Activated naive CD8-positive, alpha-beta T cell treated with anti-CD3 and anti-CD28 coated beads, Interleukin-2, amount 10 ng/mL, durations not matched to agents 7 days and 5 days (primary cell): ENCODE results near the gene KCTD19. TPM values are rescaled to one million over a fixed set of nuclear protein-coding genes. Genes with fewer than 3 reads are reported as not detected.

Source experiments
- ATAC-seq: fragments of 150-1000 bp; cut with Tn5 transposase; one replicate; pipeline ENCODE4 v1.10.0; 2021; ENCODE audit warnings: low read depth, moderate library complexity
- POLR2A ChIA-PET: fragments of 350-600 bp; sonication (Branson Sonifier 250); formaldehyde crosslinking; loops from one replicate; lab custom pipeline; 2021; ENCODE audit warnings: antibody characterized with exemption; lab: Charles Lee
- DNase-seq: peaks from one replicate; pipeline ENCODE4 v3.0.0; 2021
- H3K27ac Mint-ChIP-seq: one replicate; pipeline ENCODE4 v1.8.0; 2022; ENCODE audit warnings: mild to moderate bottlenecking, mixed read lengths
- H3K27me3 Mint-ChIP-seq: one replicate; pipeline ENCODE4 v1.8.0; 2022; ENCODE audit warnings: mild to moderate bottlenecking, moderate library complexity, mixed read lengths
- H3K36me3 Mint-ChIP-seq: one replicate; pipeline ENCODE4 v1.8.0; 2021; ENCODE audit warnings: mild to moderate bottlenecking, mixed read lengths
- H3K4me1 Mint-ChIP-seq: one replicate; pipeline ENCODE4 v1.8.0; 2021; ENCODE audit warnings: mixed read lengths
- H3K4me3 Mint-ChIP-seq: one replicate; pipeline ENCODE4 v1.8.0; 2022; ENCODE audit warnings: mild to moderate bottlenecking, moderate library complexity, mixed read lengths
- H3K9me3 Mint-ChIP-seq: one replicate; pipeline ENCODE4 v1.8.0; 2021; ENCODE audit warnings: mixed read lengths
- total RNA-seq, 2 experiments: library from RNA; stranded (reverse); gene quantifications; one replicate each; pipeline ENCODE4 v1.2.3, GENCODE V29; 2021

KCTD19 gene
- total RNA-seq, 2 experiments from 2014 or later: 1.2 to 1.6 TPM

DNA sequence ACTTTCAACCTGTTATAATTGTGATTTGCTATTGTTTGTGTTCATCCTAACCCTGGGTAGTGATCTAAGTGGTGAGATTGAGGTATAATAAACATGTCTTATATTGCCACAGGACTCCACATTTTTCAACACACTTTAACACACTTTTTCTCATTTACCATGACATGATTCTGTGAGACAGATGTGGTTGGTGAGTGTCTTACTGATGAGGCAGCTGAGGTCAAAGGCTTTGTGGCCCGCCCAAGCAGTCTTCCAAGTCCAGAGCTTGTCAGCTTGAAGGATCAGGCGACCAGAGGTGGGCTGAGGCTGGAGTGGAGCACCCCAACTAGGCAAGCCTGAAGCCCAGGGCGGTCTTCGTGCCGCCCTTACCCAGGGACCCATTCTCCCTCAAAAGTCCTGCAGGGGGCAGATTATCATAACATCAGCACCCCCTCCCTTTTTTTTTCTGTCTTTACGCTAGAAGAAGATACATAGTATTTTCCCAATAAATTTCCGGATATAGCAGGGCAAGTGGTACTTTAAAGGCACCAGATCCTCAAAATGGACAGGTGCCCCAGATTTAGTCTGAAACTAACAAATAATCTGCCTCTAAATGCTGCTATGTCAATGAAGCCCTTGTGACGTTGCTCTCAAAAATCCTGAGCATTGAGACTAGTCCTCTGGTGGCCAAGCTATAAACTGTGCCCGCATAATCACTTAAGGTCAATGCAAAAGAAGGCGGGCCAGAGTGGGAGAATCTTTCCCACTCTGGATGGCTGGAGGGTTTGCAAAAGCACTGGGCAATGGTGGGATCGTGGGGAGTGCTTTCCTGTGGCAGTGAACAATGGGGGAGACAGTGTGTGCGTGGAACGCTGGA lies 21.1 kb downstream of the KCTD19 start:
- Mint-ChIP-seq H3K27me3 (peaks cover 4% of the 10 kb centered on the region), H3K4me1 (peaks cover 6% of the 10 kb centered on the region), H3K36me3 (no peaks in the 10 kb centered on the region), H3K9me3 (no peaks in the 10 kb centered on the region), H3K4me3 (no peak overlapping the region), H3K27ac (no peak overlapping the region)
- POLR2A ChIA-PET: no interaction called here
- DNase-seq (no peak), ATAC-seq (no peak)

DNA sequence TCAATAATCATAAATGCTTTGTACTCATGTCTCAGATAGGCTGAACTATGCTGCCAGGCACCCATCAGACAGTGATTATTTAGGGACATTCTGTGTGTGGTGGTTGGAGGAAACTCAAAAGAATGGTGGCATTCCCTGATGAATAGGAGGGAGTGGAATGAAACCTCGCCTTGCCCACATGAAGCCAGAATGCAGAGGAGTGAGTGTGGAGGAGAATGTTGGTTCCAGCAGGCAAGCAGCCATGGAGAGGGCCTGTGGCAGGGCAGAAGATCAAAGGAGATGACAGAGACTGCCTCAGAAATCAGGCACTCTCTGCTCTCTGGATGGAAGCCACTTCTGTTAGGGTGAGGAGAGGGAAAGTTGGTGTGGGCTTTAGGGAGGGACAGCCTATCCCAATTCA lies 22.5 kb downstream of the KCTD19 start:
- H3K36me3 Mint-ChIP-seq: no peaks in the 10 kb centered on the region
- H3K9me3 Mint-ChIP-seq: no peaks in the 10 kb centered on the region
- POLR2A ChIA-PET: no interaction called here
- DNase-seq (no peak), ATAC-seq (no peak)
- H3K27ac Mint-ChIP-seq: no peak overlapping the region
- H3K4me1 Mint-ChIP-seq: peaks cover 6% of the 10 kb centered on the region
- H3K27me3 Mint-ChIP-seq: peaks cover 4% of the 10 kb centered on the region
- H3K4me3 Mint-ChIP-seq: no peak overlapping the region

DNA sequence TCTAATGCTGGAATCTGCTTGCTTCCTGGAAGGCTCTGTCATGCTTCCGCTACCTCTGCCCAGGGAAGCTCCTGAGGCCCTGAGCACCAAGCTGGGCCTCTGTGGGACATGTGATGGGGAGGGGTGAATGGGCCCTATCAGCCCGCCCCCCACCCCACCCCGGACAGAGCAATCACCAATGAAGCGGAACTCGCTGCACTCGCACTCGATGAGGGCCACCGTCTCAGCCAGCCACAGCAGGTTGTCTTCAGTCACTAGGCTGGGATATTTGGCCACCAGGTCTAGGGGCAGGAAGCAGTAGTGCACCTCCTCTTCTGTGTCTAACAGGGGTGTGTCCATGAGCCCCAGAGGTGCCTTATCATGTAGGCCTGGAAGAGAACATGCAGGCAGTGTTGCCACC lies 23.6 kb downstream of the KCTD19 start:
- H3K4me1 Mint-ChIP-seq: peaks cover under 1% of the 10 kb centered on the region
- H3K36me3 Mint-ChIP-seq: no peaks in the 10 kb centered on the region
- H3K4me3 Mint-ChIP-seq: no peak overlapping the region
- H3K9me3 Mint-ChIP-seq: no peaks in the 10 kb centered on the region
- POLR2A ChIA-PET: interaction anchor here (0.5 kb wide), 1 partner anchor 63 kb away, joined by 3 read pairs; no protein-coding TSS in a partner anchor
- peaks cover 6% of the 10 kb centered on the region for H3K27me3 Mint-ChIP-seq
- ATAC-seq (no peak), DNase-seq (no peak)
- H3K27ac Mint-ChIP-seq: no peak overlapping the region

DNA sequence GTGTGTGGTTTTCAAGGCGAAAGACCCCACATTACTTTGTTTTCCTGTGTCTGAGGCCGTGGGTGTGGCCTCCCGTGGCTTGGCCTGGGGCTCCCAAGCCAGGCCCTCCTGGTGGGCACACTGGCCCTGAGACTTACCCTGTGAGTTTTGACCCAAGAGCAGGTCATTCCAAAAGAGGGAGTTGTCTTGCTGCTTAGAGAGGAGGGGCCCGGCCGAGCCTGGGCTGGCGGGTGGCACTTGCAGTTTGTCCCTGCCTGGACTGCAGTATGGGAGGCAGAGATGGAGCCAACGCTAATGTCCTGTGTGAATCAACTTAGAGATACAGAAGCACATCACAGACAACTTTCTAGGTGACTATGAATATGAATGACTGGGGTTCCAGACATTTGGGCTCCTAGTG lies 24.5 kb downstream of the KCTD19 start:
- Mint-ChIP-seq H3K4me1 (no peaks in the 10 kb centered on the region), H3K27me3 (peaks cover 6% of the 10 kb centered on the region), H3K4me3 (no peak overlapping the region), H3K36me3 (no peaks in the 10 kb centered on the region), H3K27ac (no peak overlapping the region), H3K9me3 (no peaks in the 10 kb centered on the region)
- ATAC-seq: no peak
- POLR2A ChIA-PET: no interaction called here
- no peak for DNase-seq

DNA sequence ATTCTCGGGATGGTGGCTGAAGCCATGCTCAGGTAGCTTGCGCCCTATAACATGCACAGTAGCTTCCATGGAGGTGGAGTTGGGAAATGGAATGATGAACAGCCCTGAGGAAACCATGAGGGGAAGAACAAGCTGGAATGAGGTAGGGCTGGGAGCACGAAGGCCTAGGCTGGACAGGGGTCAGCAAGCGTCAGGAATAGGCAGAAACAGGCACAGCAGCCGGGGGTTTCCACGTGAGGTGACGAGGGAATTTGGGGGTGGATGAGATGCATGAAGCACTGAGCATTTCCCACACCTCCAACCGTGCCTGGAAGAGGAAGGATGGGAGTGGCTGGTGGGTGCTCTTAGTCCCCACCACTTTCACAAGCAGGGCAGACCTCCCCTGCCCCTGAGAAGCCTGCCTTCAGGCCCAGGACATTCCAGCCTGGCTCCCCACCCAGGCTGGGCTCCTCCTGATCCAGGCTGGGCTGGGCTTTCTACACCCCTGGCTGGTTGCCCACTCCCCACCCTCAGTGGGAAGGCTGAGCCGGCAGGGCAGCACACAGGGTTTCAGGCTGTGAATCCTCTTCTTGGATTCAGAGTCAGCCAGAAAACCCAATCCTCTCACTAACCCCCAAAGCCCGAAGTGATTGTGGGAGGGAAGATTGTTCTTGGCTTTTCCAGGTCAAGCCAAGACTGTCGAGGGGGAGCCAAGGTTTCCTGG lies 25.3 kb downstream of the KCTD19 start:
- no peak overlapping the region for H3K27ac Mint-ChIP-seq
- DNase-seq: no peak
- H3K4me3 Mint-ChIP-seq: no peak overlapping the region

DNA sequence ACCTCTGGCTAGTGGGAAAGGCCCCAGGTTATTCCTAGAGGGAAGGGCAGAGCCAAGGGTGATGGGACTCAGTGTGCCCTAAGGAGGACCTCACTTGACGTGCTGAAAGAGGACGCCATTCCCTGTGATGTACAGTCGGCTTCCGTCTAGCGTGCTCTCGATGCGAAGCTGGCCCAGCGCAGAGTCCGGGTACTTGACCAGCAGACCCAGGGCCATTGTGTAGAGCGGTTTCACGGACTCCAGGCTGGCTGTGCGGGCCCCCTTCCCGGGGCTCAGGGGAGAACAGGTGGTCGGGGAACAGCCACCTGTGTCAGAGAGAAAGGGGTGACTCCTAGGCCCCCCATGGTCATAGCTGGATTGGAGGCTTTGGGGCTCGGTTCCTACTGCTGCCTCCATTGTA lies 27.3 kb downstream of the KCTD19 start:
- no peaks in the 10 kb centered on the region for H3K9me3 Mint-ChIP-seq
- no peak overlapping the region for H3K4me3 Mint-ChIP-seq
- ATAC-seq (no peak), DNase-seq (no peak)
- H3K36me3 Mint-ChIP-seq: no peaks in the 10 kb centered on the region
- peaks cover 3% of the 10 kb centered on the region for H3K4me1 Mint-ChIP-seq
- POLR2A ChIA-PET: interaction anchor here (0.6 kb wide), 1 partner anchor 39 kb away, joined by 6 read pairs; no protein-coding TSS in a partner anchor
- peaks cover 2% of the 10 kb centered on the region for H3K27me3 Mint-ChIP-seq
- H3K27ac Mint-ChIP-seq: no peak overlapping the region

More for the DNA sequence above, 25.3 kb downstream of the KCTD19 start:
- Mint-ChIP-seq H3K9me3 (no peaks in the 10 kb centered on the region), H3K4me1 (peaks cover 2% of the 10 kb centered on the region), H3K36me3 (no peaks in the 10 kb centered on the region), H3K27me3 (peaks cover 6% of the 10 kb centered on the region)
- POLR2A ChIA-PET: no interaction called here
- no peak for ATAC-seq

DNA sequence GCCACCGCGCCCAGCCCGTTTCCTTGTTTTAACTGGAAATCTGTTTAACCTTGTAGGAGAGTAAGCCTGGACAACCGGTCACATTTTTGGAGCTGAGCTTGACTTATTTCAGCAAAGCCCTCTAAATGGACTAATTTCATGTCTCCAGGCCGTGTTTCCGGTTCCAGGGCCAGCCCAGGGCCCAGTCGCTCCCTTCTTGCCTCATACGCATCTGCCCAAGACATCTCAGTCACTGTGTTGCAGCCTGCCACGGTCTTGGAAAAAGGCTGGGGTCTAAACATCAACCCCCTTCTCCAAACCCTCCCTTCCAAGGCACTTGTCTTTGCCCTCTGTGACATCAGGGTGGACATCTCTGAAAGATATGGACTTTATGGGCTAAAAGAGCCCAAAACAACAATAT lies 28.3 kb downstream of the KCTD19 start:
- Mint-ChIP-seq H3K9me3 (no peaks in the 10 kb centered on the region), H3K27me3 (peaks cover 2% of the 10 kb centered on the region), H3K4me3 (no peak overlapping the region), H3K36me3 (no peaks in the 10 kb centered on the region), H3K27ac (no peak overlapping the region), H3K4me1 (peaks cover 3% of the 10 kb centered on the region)
- POLR2A ChIA-PET: interaction anchor here (0.8 kb wide), 1 partner anchor 12 kb away, joined by 3 read pairs; no protein-coding TSS in a partner anchor
- DNase-seq: no peak
- no peak for ATAC-seq

DNA sequence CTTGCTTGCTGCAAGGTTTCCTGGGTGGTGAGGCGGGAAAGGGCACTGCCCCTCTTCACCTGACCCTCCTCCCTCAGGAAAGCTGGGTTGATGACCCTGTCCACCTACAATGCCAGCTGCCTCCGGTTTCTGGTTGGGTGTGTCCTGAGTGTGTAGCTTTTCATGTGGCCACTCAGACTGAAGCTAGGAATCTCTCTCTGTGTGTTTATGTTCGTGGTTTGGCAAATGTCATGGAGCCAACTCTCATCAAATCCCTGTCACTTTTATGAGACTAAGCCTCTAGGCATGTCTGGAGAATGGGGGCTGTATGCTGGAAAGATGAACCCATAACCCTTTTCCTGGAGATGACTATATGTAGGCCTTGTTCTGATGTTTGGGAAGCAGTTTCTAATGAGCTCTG lies 30.1 kb downstream of the KCTD19 start:
- peaks cover 4% of the 10 kb centered on the region for H3K27me3 Mint-ChIP-seq
- DNase-seq: no peak
- H3K4me1 Mint-ChIP-seq: peaks cover 3% of the 10 kb centered on the region
- no peak overlapping the region for H3K4me3 Mint-ChIP-seq
- H3K9me3 Mint-ChIP-seq: no peaks in the 10 kb centered on the region
- no peaks in the 10 kb centered on the region for H3K36me3 Mint-ChIP-seq
- no peak overlapping the region for H3K27ac Mint-ChIP-seq
- no peak for ATAC-seq
- POLR2A ChIA-PET: no interaction called here

DNA sequence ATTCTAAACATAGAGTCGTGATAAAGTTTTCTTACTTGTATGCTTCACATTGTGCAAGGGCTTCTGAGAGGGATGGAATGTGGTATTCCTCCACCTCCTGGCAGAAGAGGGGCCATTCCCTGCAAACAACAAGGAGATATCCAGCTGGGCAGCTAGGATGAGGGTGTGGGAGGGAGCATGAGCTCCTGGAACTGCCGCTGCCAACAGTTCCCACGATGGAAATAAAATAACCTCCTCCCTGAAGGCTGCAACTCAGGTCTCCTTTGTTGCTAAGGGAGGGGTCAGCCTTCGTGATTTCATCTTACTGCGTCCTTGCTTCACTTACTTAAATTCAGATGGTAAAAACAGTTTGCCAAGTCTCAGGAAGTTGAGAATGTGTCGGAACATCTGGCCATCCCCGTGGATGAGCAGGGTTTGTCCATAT lies 31.6 kb downstream of the KCTD19 start:
- H3K4me3 Mint-ChIP-seq: no peak overlapping the region
- H3K4me1 Mint-ChIP-seq: peaks cover 6% of the 10 kb centered on the region
- H3K27me3 Mint-ChIP-seq: peaks cover 4% of the 10 kb centered on the region
- no peak for DNase-seq
- POLR2A ChIA-PET: no interaction called here
- no peak overlapping the region for H3K27ac Mint-ChIP-seq
- no peaks in the 10 kb centered on the region for H3K9me3 Mint-ChIP-seq
- H3K36me3 Mint-ChIP-seq: no peaks in the 10 kb centered on the region
- no peak for ATAC-seq

DNA sequence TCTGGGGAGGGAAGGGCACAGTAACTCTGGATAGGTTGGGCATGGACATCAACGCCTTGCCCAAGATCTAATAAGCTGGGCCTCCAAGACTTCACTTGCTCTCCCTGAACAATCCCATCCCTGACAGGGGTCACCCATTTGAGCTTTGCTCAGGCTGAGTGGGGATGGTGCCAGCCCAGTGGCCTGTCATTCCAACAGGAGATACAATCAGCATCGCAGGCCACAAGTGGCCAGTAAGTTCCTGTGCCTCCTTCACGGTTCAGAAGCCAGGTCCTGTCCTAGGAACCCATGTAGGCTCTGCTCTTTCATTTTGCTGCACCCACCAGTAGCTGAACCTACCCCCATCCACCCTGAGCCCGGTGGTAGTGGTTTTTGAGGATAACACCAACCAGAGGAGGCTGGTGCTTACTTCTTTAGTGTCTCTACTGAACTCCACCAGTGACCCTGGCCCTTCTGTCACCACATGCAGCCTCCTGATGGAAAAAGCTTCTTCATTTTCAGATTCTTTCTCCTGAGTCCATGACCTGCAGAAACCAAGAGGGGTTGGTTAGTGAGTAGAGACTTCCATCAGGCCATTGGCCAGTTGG lies 32.3 kb downstream of the KCTD19 start:
- Mint-ChIP-seq H3K27ac (peak overlapping the region; percentile 37), H3K36me3 (no peaks in the 10 kb centered on the region), H3K4me1 (peaks cover 12% of the 10 kb centered on the region), H3K27me3 (peaks cover 4% of the 10 kb centered on the region), H3K4me3 (no peak overlapping the region), H3K9me3 (no peaks in the 10 kb centered on the region)
- POLR2A ChIA-PET: no interaction called here
- DNase-seq (no peak), ATAC-seq (no peak)

DNA sequence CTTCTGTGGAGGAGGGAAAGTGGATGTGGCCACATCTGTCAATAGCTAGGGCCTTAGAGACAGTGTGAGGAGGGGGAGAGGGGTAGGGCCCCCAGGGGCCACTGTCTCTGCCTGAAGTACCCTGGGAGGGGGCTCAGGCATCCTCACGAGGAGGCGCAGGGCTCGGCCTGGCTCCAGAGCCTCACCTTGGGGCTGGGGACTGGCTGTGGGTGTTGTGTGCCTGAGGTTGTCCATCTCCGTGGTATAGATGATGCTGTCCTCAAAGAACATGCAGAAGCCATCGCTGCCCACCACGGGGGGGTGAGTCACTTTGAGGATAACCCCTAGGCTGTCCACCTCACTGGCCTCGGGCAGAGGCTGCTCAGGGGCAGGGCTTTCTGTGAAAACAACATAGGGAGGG lies 35.1 kb downstream of the KCTD19 start:
- Mint-ChIP-seq H3K27me3 (peaks cover 2% of the 10 kb centered on the region), H3K4me3 (no peak overlapping the region), H3K4me1 (peaks cover 12% of the 10 kb centered on the region), H3K9me3 (no peaks in the 10 kb centered on the region), H3K27ac (no peak overlapping the region), H3K36me3 (no peaks in the 10 kb centered on the region)
- DNase-seq (no peak), ATAC-seq (no peak)
- POLR2A ChIA-PET: no interaction called here

DNA sequence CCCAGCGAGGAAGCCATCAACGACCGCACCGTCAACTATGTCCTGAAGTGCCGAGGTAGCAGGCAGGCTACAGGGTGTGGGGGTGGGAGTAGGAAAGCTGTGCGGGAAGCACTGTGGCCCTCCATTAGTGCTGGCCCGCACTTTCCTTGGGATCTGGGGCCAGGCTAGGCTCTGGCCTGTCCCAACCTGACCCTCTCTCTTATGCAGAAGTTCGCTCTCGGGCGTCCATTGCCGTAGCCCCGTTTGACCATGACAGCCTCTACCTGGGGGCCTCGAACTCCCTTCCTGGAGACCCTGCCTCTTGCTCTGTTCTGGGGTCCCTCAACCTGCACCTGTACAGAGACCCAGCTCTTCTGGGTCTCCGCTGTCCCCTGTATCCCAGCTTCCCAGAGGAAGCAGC lies 38.6 kb downstream of the KCTD19 start:
- ATAC-seq (no peak), DNase-seq (no peak)
- no peak overlapping the region for H3K4me3 Mint-ChIP-seq
- POLR2A ChIA-PET: no interaction called here
- H3K27me3 Mint-ChIP-seq: no peaks in the 10 kb centered on the region
- no peaks in the 10 kb centered on the region for H3K36me3 Mint-ChIP-seq
- H3K27ac Mint-ChIP-seq: no peak overlapping the region
- H3K9me3 Mint-ChIP-seq: no peaks in the 10 kb centered on the region
- H3K4me1 Mint-ChIP-seq: peaks cover 10% of the 10 kb centered on the region

DNA sequence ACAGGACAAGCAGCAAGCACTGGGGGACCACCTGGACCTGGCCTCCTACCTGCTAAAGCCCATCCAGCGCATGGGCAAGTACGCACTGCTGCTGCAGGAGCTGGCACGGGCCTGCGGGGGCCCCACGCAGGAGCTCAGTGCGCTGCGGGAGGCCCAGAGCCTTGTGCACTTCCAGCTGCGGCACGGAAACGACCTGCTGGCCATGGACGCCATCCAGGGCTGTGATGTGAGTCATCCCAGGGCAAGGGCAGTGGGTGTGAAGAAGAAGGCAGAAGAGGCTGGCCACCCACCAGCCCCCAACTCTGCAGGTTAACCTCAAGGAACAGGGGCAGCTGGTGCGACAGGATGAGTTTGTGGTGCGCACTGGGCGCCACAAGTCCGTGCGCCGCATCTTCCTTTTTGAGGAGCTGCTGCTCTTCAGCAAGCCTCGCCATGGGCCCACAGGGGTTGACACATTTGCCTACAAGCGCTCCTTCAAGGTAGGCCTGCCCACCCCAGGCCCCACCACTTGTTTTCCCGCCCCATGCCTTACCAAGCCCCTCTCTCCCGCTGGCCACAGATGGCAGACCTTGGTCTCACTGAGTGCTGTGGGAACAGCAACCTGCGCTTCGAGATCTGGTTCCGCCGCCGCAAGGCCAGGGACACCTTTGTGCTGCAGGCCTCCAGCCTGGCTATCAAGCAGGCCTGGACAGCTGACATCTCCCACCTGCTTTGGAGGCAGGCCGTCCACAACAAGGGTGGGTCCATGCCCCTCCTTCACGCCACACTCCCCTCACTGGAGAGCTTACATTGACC lies 39.9 kb downstream of the KCTD19 start:
- no peaks in the 10 kb centered on the region for H3K36me3 Mint-ChIP-seq
- no peaks in the 10 kb centered on the region for H3K27me3 Mint-ChIP-seq
- ATAC-seq (no peak), DNase-seq (no peak)
- no peak overlapping the region for H3K27ac Mint-ChIP-seq
- POLR2A ChIA-PET: interaction anchor here (0.5 to 1.3 kb wide), 2 partner anchors 12 to 52 kb away, joined by 3 read pairs; no protein-coding TSS in a partner anchor
- no peak overlapping the region for H3K4me3 Mint-ChIP-seq
- H3K4me1 Mint-ChIP-seq: peaks cover 10% of the 10 kb centered on the region
- no peaks in the 10 kb centered on the region for H3K9me3 Mint-ChIP-seq
